Keratinocyte (primary cell): ENCODE results near the gene ZNF486. TPM values are rescaled to one million over a fixed set of nuclear protein-coding genes. Genes with fewer than 3 reads are reported as not detected.

Source experiments
- DNase-seq: peaks from one replicate; pipeline ENCODE4 v3.0.0-alpha.2; 2011; ENCODE audit warnings: low read depth, missing footprints, low spot score
- FAIRE-seq: peaks from 2 replicates; lab custom pipeline; 2011; peaks lifted over from hg19 to GRCh38; lab: Jason Lieb, UNC
- H2AFZ ChIP-seq: 2 replicates; pipeline ENCODE4 v1.6.0; 2012; ENCODE audit warnings: low read length, control low read depth, inconsistent platforms; ENCODE audit not compliant: control insufficient read depth
- H3K27ac ChIP-seq: 2 replicates; pipeline ENCODE4 v1.5.1; 2011; ENCODE audit warnings: low read length; ENCODE audit not compliant: control insufficient read depth, insufficient read depth
- H3K27me3 ChIP-seq: 3 replicates; pipeline ENCODE4 v1.6.0; 2011; ENCODE audit warnings: low read length; ENCODE audit not compliant: control insufficient read depth, insufficient read depth; ENCODE audit errors: extremely low read depth
- H3K36me3 ChIP-seq, 2 experiments: 2 replicates in 1 of 2; 3 replicates in 1 of 2; pipeline ENCODE4 v1.5.1; 2011; ENCODE audit warnings: low read length in 2 of 2, mild to moderate bottlenecking in 1 of 2; ENCODE audit not compliant: control insufficient read depth in 2 of 2, insufficient read depth in 2 of 2; ENCODE audit errors: extremely low read depth in 1 of 2
- H3K4me1 ChIP-seq: 3 replicates; pipeline ENCODE4 v1.5.1; 2011; ENCODE audit warnings: low read length; ENCODE audit not compliant: control insufficient read depth, insufficient read depth; ENCODE audit errors: extremely low read depth
- H3K4me2 ChIP-seq: 3 replicates; pipeline ENCODE4 v1.6.0; 2011; ENCODE audit warnings: low read depth, low read length; ENCODE audit not compliant: control insufficient read depth, insufficient read depth; ENCODE audit errors: extremely low read depth
- H3K4me3 ChIP-seq, 3 experiments: fragments of 200-600 bp in 1 of 3; sonication (generic) in 1 of 3; 2 replicates in 2 of 3; 3 replicates in 1 of 3; pipeline ENCODE4 v1.5.1; 2011 to 2016; ENCODE audit warnings: low read length in 3 of 3, mild to moderate bottlenecking in 3 of 3, control low read depth in 2 of 3, inconsistent platforms in 1 of 3, low read depth in 1 of 3, mixed read lengths in 1 of 3, mixed run types in 1 of 3, moderate library complexity in 1 of 3; ENCODE audit not compliant: control insufficient read depth in 2 of 3, insufficient read depth in 2 of 3; ENCODE audit errors: extremely low read depth in 1 of 3
- H3K79me2 ChIP-seq: 2 replicates; pipeline ENCODE4 v1.6.0; 2012; ENCODE audit warnings: low read length; ENCODE audit not compliant: control insufficient read depth, insufficient read depth
- H3K9ac ChIP-seq: 3 replicates; pipeline ENCODE4 v1.6.0; 2011; ENCODE audit warnings: low read length; ENCODE audit not compliant: control insufficient read depth, insufficient read depth; ENCODE audit errors: extremely low read depth
- H3K9me1 ChIP-seq: 3 replicates; pipeline ENCODE4 v1.6.0; 2011; ENCODE audit warnings: low read length; ENCODE audit not compliant: control insufficient read depth, insufficient read depth; ENCODE audit errors: extremely low read depth
- H3K9me3 ChIP-seq: 2 replicates; pipeline ENCODE4 v1.5.1; 2012; ENCODE audit warnings: low read depth, low read length; ENCODE audit not compliant: control insufficient read depth
- H4K20me1 ChIP-seq: 3 replicates; pipeline ENCODE4 v1.6.0; 2011; ENCODE audit warnings: low read length; ENCODE audit not compliant: control insufficient read depth, insufficient read depth; ENCODE audit errors: extremely low read depth
- EZH2 ChIP-seq: IDR thresholded peaks from one replicate; pipeline ENCODE4 v1.6.1; 2012; ENCODE audit warnings: inconsistent platforms, mild to moderate bottlenecking, low read length, moderate library complexity
- dilution Hi-C: fragments of 300-500 bp; cut with MboI; formaldehyde crosslinking; loops from one replicate; pipeline ENCODE4 v1.7.0; 2020; ENCODE audit warnings: low sequenced_read_pairs; ENCODE audit not compliant: extremely low pct_ligation_motif_present
- polyA plus RNA-seq, 5 experiments: library from polyadenylated mRNA; depleted of rRNA in 3 of 5; stranded (reverse) in 3 of 5; stranded (forward) in 1 of 5; unstranded in 1 of 5; fragments of >200 nt; gene quantifications; 1 replicate in 1 of 5; 2 replicates in 3 of 5; 3 replicates in 1 of 5; pipeline versions ENCODE4 v1.2.1 to v1.2.3, GENCODE V29; 2011 to 2012; ENCODE audit warnings: missing spikeins in 2 of 5, low read depth in 1 of 5, low replicate concordance in 1 of 5
- TF ChIP-seq, protein P1 (sequence below), 3 experiments: IDR thresholded peaks in 1 of 3; conservative IDR thresholded peaks in 1 of 3; optimal IDR thresholded peaks in 1 of 3; 2 replicates in 2 of 3; 3 replicates in 1 of 3; pipeline versions ENCODE3 to v1.5.1; 2011; ENCODE audit warnings: low read length in 3 of 3, mild to moderate bottlenecking in 3 of 3, moderate library complexity in 2 of 3, control low read depth in 1 of 3, inconsistent platforms in 1 of 3; ENCODE audit not compliant: insufficient read depth in 2 of 3; ENCODE audit errors: extremely low read depth in 1 of 3

The ZNF486 gene
- polyA plus RNA-seq, 1 donor (not counting 4 experiments of a cell fraction or from before 2014, with no cell fraction given), result 5.4 TPM

DNA sequence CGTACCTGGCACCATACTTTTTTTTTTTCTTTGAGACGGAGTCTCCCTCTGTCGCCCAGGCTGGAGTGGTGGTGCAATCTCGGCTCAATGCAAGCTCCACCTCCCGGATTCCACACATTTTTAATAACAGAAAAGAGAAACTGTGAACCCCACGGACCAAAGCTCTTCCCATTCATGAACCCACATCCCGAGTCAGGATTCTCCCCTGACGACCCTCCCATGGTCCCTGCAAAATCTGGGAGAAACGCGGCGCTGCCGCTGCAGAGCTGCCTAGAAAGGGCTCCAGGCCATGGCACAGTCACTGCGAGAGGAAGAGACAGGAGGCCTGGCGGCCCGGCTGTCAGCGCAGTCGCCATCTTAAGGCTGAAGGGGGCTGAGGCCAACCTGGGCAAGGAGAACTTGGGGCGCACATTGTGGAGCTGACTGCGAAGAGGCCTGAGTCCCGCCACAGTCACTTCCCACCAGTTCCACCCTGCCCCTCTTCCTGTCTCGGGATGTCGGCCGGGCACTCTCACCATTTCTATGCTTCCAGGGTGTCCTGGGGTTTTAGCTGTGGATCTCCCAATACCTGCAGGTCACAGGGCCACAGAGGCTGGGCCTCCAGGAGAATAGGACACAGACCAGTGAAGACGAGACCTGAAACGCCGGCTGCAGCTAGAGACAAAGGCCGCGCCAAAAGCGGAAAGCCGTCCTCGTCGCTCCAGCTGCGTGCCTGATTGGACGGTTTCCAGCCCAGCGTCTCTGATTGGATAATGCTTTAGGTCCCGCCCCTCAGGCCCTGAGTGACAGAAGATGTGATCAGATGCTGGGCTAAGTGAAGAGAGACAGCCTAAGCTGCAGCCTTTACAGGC is 71.0 kb downstream of the ZNF486 start:
- H3K27ac ChIP-seq, result peak overlapping the region; percentile 40
- no peaks in the 10 kb centered on the region for H3K4me1 ChIP-seq
- H3K4me2 ChIP-seq, result peak overlapping the region; percentile 39
- dilution Hi-C loops, result no loop called here
- H3K27me3 ChIP-seq, result no peaks in the 10 kb centered on the region
- DNase-seq (no peak), FAIRE-seq (no peak)
- no peaks in the 10 kb centered on the region for H3K36me3 ChIP-seq
- H3K9ac ChIP-seq, result peak overlapping the region; percentile 65
- H2AFZ ChIP-seq, result peak overlapping the region; percentile 87
- H3K9me1 ChIP-seq, result no peaks in the 10 kb centered on the region
- H3K4me3 ChIP-seq, result peak overlapping the region; percentile 60 to 63 (median 62)
- peaks cover 2% of the 10 kb centered on the region for H3K9me3 ChIP-seq
- TF ChIP-seq, protein P1, sequence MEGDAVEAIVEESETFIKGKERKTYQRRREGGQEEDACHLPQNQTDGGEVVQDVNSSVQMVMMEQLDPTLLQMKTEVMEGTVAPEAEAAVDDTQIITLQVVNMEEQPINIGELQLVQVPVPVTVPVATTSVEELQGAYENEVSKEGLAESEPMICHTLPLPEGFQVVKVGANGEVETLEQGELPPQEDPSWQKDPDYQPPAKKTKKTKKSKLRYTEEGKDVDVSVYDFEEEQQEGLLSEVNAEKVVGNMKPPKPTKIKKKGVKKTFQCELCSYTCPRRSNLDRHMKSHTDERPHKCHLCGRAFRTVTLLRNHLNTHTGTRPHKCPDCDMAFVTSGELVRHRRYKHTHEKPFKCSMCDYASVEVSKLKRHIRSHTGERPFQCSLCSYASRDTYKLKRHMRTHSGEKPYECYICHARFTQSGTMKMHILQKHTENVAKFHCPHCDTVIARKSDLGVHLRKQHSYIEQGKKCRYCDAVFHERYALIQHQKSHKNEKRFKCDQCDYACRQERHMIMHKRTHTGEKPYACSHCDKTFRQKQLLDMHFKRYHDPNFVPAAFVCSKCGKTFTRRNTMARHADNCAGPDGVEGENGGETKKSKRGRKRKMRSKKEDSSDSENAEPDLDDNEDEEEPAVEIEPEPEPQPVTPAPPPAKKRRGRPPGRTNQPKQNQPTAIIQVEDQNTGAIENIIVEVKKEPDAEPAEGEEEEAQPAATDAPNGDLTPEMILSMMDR (optimal IDR thresholded peaks at IDR 0.05 in 1 of 3, IDR thresholded peaks at IDR 0.05 in 1 of 3, conservative IDR thresholded peaks at IDR 0.05 in 1 of 3; ENCODE audit: extremely low read depth in 1 of 3, insufficient read depth in 2 of 3, low read length in 3 of 3), result peak in 1 of 3 experiments; percentile 9
- TF ChIP-seq EZH2, result no peak
- H4K20me1 ChIP-seq, result no peaks in the 10 kb centered on the region
- H3K79me2 ChIP-seq, result no peaks in the 10 kb centered on the region

DNA sequence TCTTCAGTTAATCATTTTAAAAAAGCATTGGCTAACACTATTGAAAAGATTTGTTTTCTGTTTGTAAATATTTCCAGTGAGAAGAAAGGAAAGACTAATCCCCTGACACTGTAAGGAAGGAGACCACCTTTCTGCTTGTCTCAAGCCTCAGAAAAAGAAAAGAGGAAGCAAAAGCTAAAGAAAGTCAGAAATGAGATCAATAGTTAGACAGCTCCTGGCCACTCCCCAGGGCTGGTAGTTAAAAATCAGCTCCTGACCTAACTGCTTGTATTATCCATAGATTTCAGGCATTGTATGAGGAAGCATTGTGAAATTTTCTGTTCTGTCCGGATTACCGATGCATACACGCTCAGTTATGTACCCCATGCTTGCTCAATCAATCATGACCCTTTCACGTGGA is 76.6 kb downstream of the ZNF486 start:
- no peak overlapping the region for H3K4me3 ChIP-seq
- FAIRE-seq (no peak), DNase-seq (no peak)
- no peak overlapping the region for H2AFZ ChIP-seq
- H3K9me1 ChIP-seq, result no peaks in the 10 kb centered on the region
- no peaks in the 10 kb centered on the region for H3K36me3 ChIP-seq
- no peak overlapping the region for H3K4me2 ChIP-seq
- dilution Hi-C loops, result no loop called here
- TF ChIP-seq, protein P1 (optimal IDR thresholded peaks at IDR 0.05 in 1 of 3, IDR thresholded peaks at IDR 0.05 in 1 of 3, conservative IDR thresholded peaks at IDR 0.05 in 1 of 3; ENCODE audit: extremely low read depth in 1 of 3, insufficient read depth in 2 of 3, low read length in 3 of 3), result no peak
- TF ChIP-seq EZH2, result no peak
- H3K79me2 ChIP-seq, result no peaks in the 10 kb centered on the region
- H3K27ac ChIP-seq, result no peak overlapping the region
- H3K9ac ChIP-seq, result no peak overlapping the region
- H4K20me1 ChIP-seq, result no peaks in the 10 kb centered on the region
- H3K4me1 ChIP-seq, result no peaks in the 10 kb centered on the region
- peaks cover 4% of the 10 kb centered on the region for H3K9me3 ChIP-seq
- no peaks in the 10 kb centered on the region for H3K27me3 ChIP-seq
